HepG2 (cell line): ENCODE measurements around the gene ADAMTSL3. TPM values are rescaled to one million over a fixed set of nuclear protein-coding genes. Genes with fewer than 3 reads are reported as not detected.
A peak's percentile ranks its signal among the peaks of the same experiment; 100 is the strongest.

Experiments used
- HMG20A ChIP-seq: IDR thresholded peaks from 2 replicates; pipeline ENCODE4 v1.6.1; 2016; ENCODE audit warnings: borderline replicate concordance
- MAX ChIP-seq: IDR thresholded peaks from 2 replicates; pipeline ENCODE4 v1.6.1; 2012; ENCODE audit warnings: inconsistent platforms
- MYPOP ChIP-seq: sonication (generic); formaldehyde crosslinking; IDR thresholded peaks from 2 replicates; pipeline ENCODE4 v1.8.1; 2023; ENCODE audit warnings: mild to moderate bottlenecking, moderate library complexity, missing genetic modification reagents
- NCOR1 ChIP-seq: fragments of 200-600 bp; sonication (generic); IDR thresholded peaks from 2 replicates; pipeline ENCODE4 v1.7.0; 2017; ENCODE audit warnings: antibody characterized with exemption, low read length, borderline replicate concordance
- SIX1 ChIP-seq: sonication (generic); formaldehyde crosslinking; IDR thresholded peaks from 2 replicates; pipeline ENCODE4 v1.4.0; 2020; ENCODE audit warnings: missing genetic modification reagents, borderline replicate concordance
- TBL1XR1 ChIP-seq: fragments of 150-350 bp; IDR thresholded peaks from 2 replicates; pipeline ENCODE4 v1.6.1; 2014; ENCODE audit warnings: borderline replicate concordance, low read length; ENCODE audit not compliant: partially characterized antibody
- U2AF2 ChIP-seq: fragments of 200-400 bp; formaldehyde crosslinking; IDR thresholded peaks from 2 replicates; pipeline ENCODE4 v1.6.1; 2017; ENCODE audit warnings: low read depth, mild to moderate bottlenecking, low read length
- ZFP36L1 ChIP-seq: sonication (generic); formaldehyde crosslinking; IDR thresholded peaks from 2 replicates; pipeline ENCODE4 v1.8.0; 2022; ENCODE audit warnings: mild to moderate bottlenecking, missing genetic modification reagents, moderate library complexity
- ZNF407 ChIP-seq: sonication (generic); formaldehyde crosslinking; IDR thresholded peaks from one replicate; pipeline ENCODE4 v1.5.1; 2020; ENCODE audit warnings: mild to moderate bottlenecking, missing genetic modification reagents; ENCODE audit errors: not compliant biosample characterization
- ZNF83 ChIP-seq: sonication (generic); formaldehyde crosslinking; IDR thresholded peaks from 2 replicates; pipeline ENCODE4 v1.4.0; 2020; ENCODE audit warnings: missing genetic modification reagents, mild to moderate bottlenecking, borderline replicate concordance
- polyA plus RNA-seq, 8 experiments: library from polyadenylated mRNA; depleted of rRNA in 3 of 8; stranded (reverse) in 7 of 8; unstranded in 1 of 8; fragments of >200 nt; fragmentation: Illumina TruSeq in 4 of 8; extraction: Trizol in 4 of 8; gene quantifications; 2 replicates each; pipeline versions ENCODE4 v1.2.1 to v1.2.3, GENCODE V29; 2011 to 2016; ENCODE audit warnings: low read depth in 4 of 8, missing spikeins in 1 of 8, mixed read lengths in 1 of 8; ENCODE audit not compliant: insufficient read depth in 1 of 8
- total RNA-seq, 5 experiments: library from RNA; depleted of rRNA; stranded (reverse); fragments of >200 nt; fragmentation: Illumina TruSeq; extraction: Trizol; gene quantifications; 2 replicates each; pipeline ENCODE4 v1.2.3, GENCODE V29; 2016; ENCODE audit warnings: low read depth in 1 of 5
- TF ChIP-seq, protein P1 (sequence below): sonication (generic); formaldehyde crosslinking; IDR thresholded peaks from 2 replicates; pipeline ENCODE4 v1.4.0; 2020; ENCODE audit warnings: missing genetic modification reagents, borderline replicate concordance

The ADAMTSL3 gene
- total and polyA plus RNA-seq, 2 of the 13 experiments (the other 11 are each of a cell fraction or from before 2014, with no cell fraction given), result 0.04 to 0.09 TPM

GRCh38 chr15:83930392-83931212, 276.7 kb downstream of the ADAMTSL3 start (continued):
- TF ChIP-seq ZNF83 (CRISPR knock-in tag), result no peak
- TF ChIP-seq SIX1, result peak; percentile 47; the same call in 1 of the 2 replicates
- TF ChIP-seq ZFP36L1 (CRISPR knock-in tag), result no peak
- no peak for TF ChIP-seq U2AF2
- TF ChIP-seq ZNF407 (CRISPR knock-in tag), result no peak
- TF ChIP-seq MAX, result no peak
- TF ChIP-seq HMG20A (CRISPR knock-in tag), result peak; percentile 81
- TF ChIP-seq TBL1XR1, result peak; percentile 64
- TF ChIP-seq, protein P1, sequence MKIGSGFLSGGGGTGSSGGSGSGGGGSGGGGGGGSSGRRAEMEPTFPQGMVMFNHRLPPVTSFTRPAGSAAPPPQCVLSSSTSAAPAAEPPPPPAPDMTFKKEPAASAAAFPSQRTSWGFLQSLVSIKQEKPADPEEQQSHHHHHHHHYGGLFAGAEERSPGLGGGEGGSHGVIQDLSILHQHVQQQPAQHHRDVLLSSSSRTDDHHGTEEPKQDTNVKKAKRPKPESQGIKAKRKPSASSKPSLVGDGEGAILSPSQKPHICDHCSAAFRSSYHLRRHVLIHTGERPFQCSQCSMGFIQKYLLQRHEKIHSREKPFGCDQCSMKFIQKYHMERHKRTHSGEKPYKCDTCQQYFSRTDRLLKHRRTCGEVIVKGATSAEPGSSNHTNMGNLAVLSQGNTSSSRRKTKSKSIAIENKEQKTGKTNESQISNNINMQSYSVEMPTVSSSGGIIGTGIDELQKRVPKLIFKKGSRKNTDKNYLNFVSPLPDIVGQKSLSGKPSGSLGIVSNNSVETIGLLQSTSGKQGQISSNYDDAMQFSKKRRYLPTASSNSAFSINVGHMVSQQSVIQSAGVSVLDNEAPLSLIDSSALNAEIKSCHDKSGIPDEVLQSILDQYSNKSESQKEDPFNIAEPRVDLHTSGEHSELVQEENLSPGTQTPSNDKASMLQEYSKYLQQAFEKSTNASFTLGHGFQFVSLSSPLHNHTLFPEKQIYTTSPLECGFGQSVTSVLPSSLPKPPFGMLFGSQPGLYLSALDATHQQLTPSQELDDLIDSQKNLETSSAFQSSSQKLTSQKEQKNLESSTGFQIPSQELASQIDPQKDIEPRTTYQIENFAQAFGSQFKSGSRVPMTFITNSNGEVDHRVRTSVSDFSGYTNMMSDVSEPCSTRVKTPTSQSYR, result peak; percentile 25; the same call in 1 of the 2 replicates
- no peak; the same call in 1 of the 2 replicates for TF ChIP-seq MYPOP (CRISPR knock-in tag)
- TF ChIP-seq NCOR1, result no peak
